Testis (tissue), 3 donors: ENCODE results near the gene RHOU. TPM values are rescaled to one million over a fixed set of nuclear protein-coding genes. Genes with fewer than 3 reads are reported as not detected.

Experiments used
- DNase-seq: peaks from one replicate; pipeline ENCODE4 v3.0.0-alpha.2; 2019
- H3K27ac ChIP-seq, 2 donors: fragments of 200-600 bp; sonication (generic); one replicate each; pipeline ENCODE4 v1.5.1; 2019
- H3K27me3 ChIP-seq: fragments of 200-600 bp; sonication (generic); one replicate; pipeline ENCODE4 v1.5.1; 2019
- H3K36me3 ChIP-seq: fragments of 200-600 bp; sonication (generic); one replicate; pipeline ENCODE4 v1.5.1; 2017; ENCODE audit warnings: low read depth; ENCODE audit errors: missing control alignments
- H3K4me1 ChIP-seq: fragments of 200-600 bp; sonication (generic); one replicate; pipeline ENCODE4 v1.5.1; 2019
- H3K4me3 ChIP-seq, 2 donors: fragments of 200-600 bp; sonication (generic); one replicate each; pipeline ENCODE4 v1.5.1; 2017 to 2019
- H3K9me3 ChIP-seq: fragments of 200-600 bp; sonication (generic); one replicate; pipeline ENCODE4 v1.5.1; 2017
- POLR2A ChIP-seq: fragments of 450-650 bp; IDR thresholded peaks from one replicate; pipeline ENCODE4 v1.6.1; 2017; ENCODE audit warnings: antibody characterized with exemption, mild to moderate bottlenecking, moderate library complexity
- WGBS, 2 donors: methylation state at CpG; one replicate each; pipeline ENCODE4 v1.1.5; 2018; 5-methylcytosine and 5-hydroxymethylcytosine counted together
- intact Hi-C: fragments of 100-400 bp; cut with DNase I; formaldehyde crosslinking; loops from one replicate; pipeline ENCODE4 v1.15.1; 2023; ENCODE audit warnings: low total_unique reads
- polyA plus RNA-seq: library from polyadenylated mRNA; stranded (reverse); fragments of 350-450 nt; fragmentation: Illumina TruSeq; extraction: RNeasy Lipid Tissue Mini Kit (QIAGEN cat#74804); gene quantifications from one replicate; pipeline ENCODE4 v1.2.3, GENCODE V29; 2014; ENCODE audit warnings: low read depth, low replicate concordance; ENCODE audit not compliant: insufficient read depth
- total RNA-seq, 2 donors: library from RNA; depleted of rRNA; stranded (reverse); fragments of >200 nt; gene quantifications; one replicate each; pipeline ENCODE4 v1.2.3, GENCODE V29; 2016
- TF ChIP-seq, protein P1 (sequence below), 3 experiments: fragments of 450-650 bp in 2 of 3; fragments of 200-600 bp in 1 of 3; sonication (generic) in 1 of 3; IDR thresholded peaks; one replicate each; pipeline ENCODE4 v1.5.1; 2016 to 2019; ENCODE audit warnings: antibody characterized with exemption in 3 of 3, mild to moderate bottlenecking in 2 of 3, moderate library complexity in 1 of 3

The RHOU gene
- total and polyA plus RNA-seq, 3 donors from 2014 or later: 31.0 to 33.6 (median 32.6) TPM

GRCh38 chr1:228753287-228753686, 18.0 kb downstream of the RHOU start:
- Histone ChIP-seq H3K36me3 (no peaks in the 10 kb centered on the region), H3K27me3 (no peaks in the 10 kb centered on the region), H3K4me3 (no peak overlapping the region), H3K4me1 (peaks cover 7% of the 10 kb centered on the region), H3K27ac (no peak overlapping the region), H3K9me3 (no peaks in the 10 kb centered on the region)
- 36 to 60% methylated on average over 1 of the region's 1 CpG for WGBS, 2 donors
- TF ChIP-seq, protein P1, sequence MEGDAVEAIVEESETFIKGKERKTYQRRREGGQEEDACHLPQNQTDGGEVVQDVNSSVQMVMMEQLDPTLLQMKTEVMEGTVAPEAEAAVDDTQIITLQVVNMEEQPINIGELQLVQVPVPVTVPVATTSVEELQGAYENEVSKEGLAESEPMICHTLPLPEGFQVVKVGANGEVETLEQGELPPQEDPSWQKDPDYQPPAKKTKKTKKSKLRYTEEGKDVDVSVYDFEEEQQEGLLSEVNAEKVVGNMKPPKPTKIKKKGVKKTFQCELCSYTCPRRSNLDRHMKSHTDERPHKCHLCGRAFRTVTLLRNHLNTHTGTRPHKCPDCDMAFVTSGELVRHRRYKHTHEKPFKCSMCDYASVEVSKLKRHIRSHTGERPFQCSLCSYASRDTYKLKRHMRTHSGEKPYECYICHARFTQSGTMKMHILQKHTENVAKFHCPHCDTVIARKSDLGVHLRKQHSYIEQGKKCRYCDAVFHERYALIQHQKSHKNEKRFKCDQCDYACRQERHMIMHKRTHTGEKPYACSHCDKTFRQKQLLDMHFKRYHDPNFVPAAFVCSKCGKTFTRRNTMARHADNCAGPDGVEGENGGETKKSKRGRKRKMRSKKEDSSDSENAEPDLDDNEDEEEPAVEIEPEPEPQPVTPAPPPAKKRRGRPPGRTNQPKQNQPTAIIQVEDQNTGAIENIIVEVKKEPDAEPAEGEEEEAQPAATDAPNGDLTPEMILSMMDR (IDR thresholded peaks at IDR 0.05): no peak
- TF ChIP-seq POLR2A: no peak
- no peak for DNase-seq
- intact Hi-C loops: no loop called here

DNA sequence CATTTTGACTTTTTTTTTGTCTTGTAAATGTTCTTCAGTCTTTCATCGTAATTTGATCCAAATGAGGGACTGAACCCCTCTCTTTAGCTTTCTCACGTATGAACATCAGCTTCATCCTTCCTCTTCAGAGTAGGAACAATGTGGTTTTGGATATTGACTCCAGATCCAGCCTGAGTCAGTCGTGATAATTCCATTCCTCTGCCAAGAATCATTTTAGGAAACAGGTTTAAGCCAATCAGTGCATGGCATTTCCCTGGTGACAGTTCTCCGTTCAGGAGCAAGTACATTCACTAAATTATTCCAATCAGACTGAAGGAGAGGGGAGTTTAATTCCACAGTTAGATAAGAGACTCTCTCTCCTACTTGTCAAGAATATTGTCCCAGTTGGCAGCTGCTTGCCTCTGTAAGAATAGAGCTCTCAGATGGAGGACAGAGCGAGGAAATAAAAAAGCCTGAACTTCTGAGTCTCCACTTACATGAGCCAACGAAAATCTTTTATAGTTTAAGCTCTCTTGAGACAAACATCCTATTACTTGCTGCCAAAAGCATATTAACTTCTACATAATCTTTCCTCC, 18.6 kb downstream of the RHOU start:
- H3K27ac ChIP-seq: no peak overlapping the region
- no peak overlapping the region for H3K4me3 ChIP-seq
- H3K36me3 ChIP-seq: no peaks in the 10 kb centered on the region
- H3K27me3 ChIP-seq: no peaks in the 10 kb centered on the region
- intact Hi-C loops: no loop called here
- TF ChIP-seq, protein P1 (IDR thresholded peaks at IDR 0.05): no peak
- TF ChIP-seq POLR2A: no peak
- DNase-seq: no peak
- WGBS, 2 donors: 22 to 36% methylated on average over 6 of the region's 6 CpGs
- no peaks in the 10 kb centered on the region for H3K9me3 ChIP-seq
- peaks cover 7% of the 10 kb centered on the region for H3K4me1 ChIP-seq

DNA sequence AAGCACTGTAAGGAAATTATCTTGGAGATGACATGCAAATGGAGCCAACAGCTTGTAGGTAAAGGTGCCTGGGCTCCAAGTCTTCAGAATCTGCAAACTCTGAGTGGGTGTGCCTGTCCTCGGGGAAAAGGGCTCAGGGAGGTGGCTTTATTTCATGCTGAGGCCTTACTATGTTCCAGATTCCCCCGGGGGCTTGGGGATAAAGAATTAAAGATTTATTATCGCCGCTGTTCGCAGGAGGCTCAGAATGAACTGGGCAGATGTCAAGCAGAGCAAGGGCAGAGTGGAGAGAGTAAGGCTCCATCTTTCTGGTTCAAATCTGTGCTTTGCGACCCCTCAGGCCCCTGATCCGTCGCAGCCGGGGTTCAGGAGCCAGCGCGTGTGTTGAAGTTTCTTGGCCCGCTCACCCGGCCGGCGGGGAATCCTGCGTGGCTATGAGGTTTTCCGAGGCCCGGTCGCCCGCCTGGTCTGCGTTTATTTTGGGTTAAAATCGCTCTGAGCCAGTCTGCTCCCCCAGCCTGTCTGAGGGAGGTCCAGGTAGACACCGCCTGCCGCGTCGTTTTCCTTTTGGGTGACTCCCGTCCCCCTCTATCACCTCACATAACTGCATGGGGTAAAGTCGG, 19.5 kb downstream of the RHOU start:
- TF ChIP-seq, protein P1 (IDR thresholded peaks at IDR 0.05): no peak
- TF ChIP-seq POLR2A: no peak
- Histone ChIP-seq H3K27ac (no peak overlapping the region), H3K4me1 (peaks cover 7% of the 10 kb centered on the region), H3K27me3 (no peaks in the 10 kb centered on the region), H3K36me3 (no peaks in the 10 kb centered on the region), H3K9me3 (no peaks in the 10 kb centered on the region), H3K4me3 (no peak overlapping the region)
- no peak for DNase-seq
- 45 to 48% methylated on average over 18 to 28 of the region's 28 CpGs for WGBS, 2 donors
- intact Hi-C loops: no loop called here

GRCh38 chr1:228755800-228756199, 20.5 kb downstream of the RHOU start:
- Histone ChIP-seq H3K27ac (no peak overlapping the region), H3K9me3 (no peaks in the 10 kb centered on the region), H3K4me1 (peaks cover 7% of the 10 kb centered on the region), H3K27me3 (no peaks in the 10 kb centered on the region), H3K36me3 (no peaks in the 10 kb centered on the region), H3K4me3 (no peak overlapping the region)
- no peak for DNase-seq
- intact Hi-C loops: no loop called here
- TF ChIP-seq POLR2A: no peak
- TF ChIP-seq, protein P1 (IDR thresholded peaks at IDR 0.05): no peak
- WGBS, 2 donors: 66 to 78% methylated on average over 3 of the region's 3 CpGs

GRCh38 chr1:228756457-228756856, 21.2 kb downstream of the RHOU start:
- H3K36me3 ChIP-seq: no peaks in the 10 kb centered on the region
- H3K27ac ChIP-seq: no peak overlapping the region
- TF ChIP-seq, protein P1 (IDR thresholded peaks at IDR 0.05): no peak
- TF ChIP-seq POLR2A: no peak
- no peaks in the 10 kb centered on the region for H3K27me3 ChIP-seq
- H3K9me3 ChIP-seq: no peaks in the 10 kb centered on the region
- 55 to 62% methylated on average over 5 of the region's 5 CpGs for WGBS, 2 donors
- H3K4me3 ChIP-seq: no peak overlapping the region
- intact Hi-C loops: no loop called here
- DNase-seq: no peak
- H3K4me1 ChIP-seq: peaks cover 7% of the 10 kb centered on the region
